HepG2 (cell line): Measurements from ENCODE around the gene SETD5. TPM values are rescaled to one million over a fixed set of nuclear protein-coding genes. Genes with fewer than 3 reads are reported as not detected.

ENCODE experiments used
- AFF4 ChIP-seq: sonication (generic); formaldehyde crosslinking; IDR thresholded peaks from 2 replicates; pipeline ENCODE4 v1.4.0; 2020; ENCODE audit warnings: missing genetic modification reagents
- BORCS8-MEF2B ChIP-seq: sonication (generic); formaldehyde crosslinking; IDR thresholded peaks from 2 replicates; pipeline ENCODE4 v1.8.0; 2022; ENCODE audit warnings: mild to moderate bottlenecking, missing genetic modification reagents
- CTCF ChIP-seq: sonication (generic); formaldehyde crosslinking; IDR thresholded peaks from 2 replicates; pipeline ENCODE4 v1.5.0; 2020; ENCODE audit warnings: mild to moderate bottlenecking, missing genetic modification reagents, moderate library complexity
- IKZF4 ChIP-seq: sonication (generic); formaldehyde crosslinking; IDR thresholded peaks from 2 replicates; pipeline ENCODE4 v1.5.1; 2020; ENCODE audit warnings: borderline replicate concordance, mild to moderate bottlenecking, low read depth, missing genetic modification reagents; ENCODE audit errors: not compliant biosample characterization
- ISL2 ChIP-seq: sonication (generic); formaldehyde crosslinking; IDR thresholded peaks from 2 replicates; pipeline ENCODE4 v1.5.0; 2020; ENCODE audit warnings: missing genetic modification reagents
- RAD21 ChIP-seq: fragments of 450-650 bp; formaldehyde crosslinking; IDR thresholded peaks from 2 replicates; pipeline ENCODE4 v1.5.0; 2020; ENCODE audit warnings: mild to moderate bottlenecking
- SOX5 ChIP-seq: IDR thresholded peaks from 2 replicates; pipeline ENCODE4 v1.6.1; 2016; ENCODE audit warnings: borderline replicate concordance
- SP1 ChIP-seq, 2 experiments: fragments of 450-650 bp in 1 of 2; sonication (generic) in 1 of 2; formaldehyde crosslinking in 1 of 2; IDR thresholded peaks; 2 replicates each; pipeline versions ENCODE4 v1.4.0 to v1.6.1; 2016 to 2020; ENCODE audit warnings: missing genetic modification reagents in 1 of 2
- TOPORS ChIP-seq: sonication (generic); formaldehyde crosslinking; IDR thresholded peaks from 2 replicates; pipeline ENCODE4 v1.8.0; 2023; ENCODE audit warnings: mild to moderate bottlenecking, missing genetic modification reagents
- USF2 ChIP-seq, 2 experiments: sonication (generic) in 1 of 2; formaldehyde crosslinking in 1 of 2; IDR thresholded peaks; 2 replicates each; pipeline versions ENCODE4 v1.5.1 to v1.6.1; 2011 to 2020; ENCODE audit warnings: borderline replicate concordance in 1 of 2, low read depth in 1 of 2, low read length in 1 of 2, mild to moderate bottlenecking in 1 of 2, missing genetic modification reagents in 1 of 2, moderate library complexity in 1 of 2
- ZNF33B ChIP-seq: sonication (generic); formaldehyde crosslinking; IDR thresholded peaks from 2 replicates; pipeline ENCODE4 v1.5.1; 2020; ENCODE audit warnings: mild to moderate bottlenecking, missing genetic modification reagents
- polyA plus RNA-seq, 8 experiments: library from polyadenylated mRNA; depleted of rRNA in 3 of 8; stranded (reverse) in 7 of 8; unstranded in 1 of 8; fragments of >200 nt; fragmentation: Illumina TruSeq in 4 of 8; extraction: Trizol in 4 of 8; gene quantifications; 2 replicates each; pipeline versions ENCODE4 v1.2.1 to v1.2.3, GENCODE V29; 2011 to 2016; ENCODE audit warnings: low read depth in 4 of 8, missing spikeins in 1 of 8, mixed read lengths in 1 of 8; ENCODE audit not compliant: insufficient read depth in 1 of 8
- total RNA-seq, 5 experiments: library from RNA; depleted of rRNA; stranded (reverse); fragments of >200 nt; fragmentation: Illumina TruSeq; extraction: Trizol; gene quantifications; 2 replicates each; pipeline ENCODE4 v1.2.3, GENCODE V29; 2016; ENCODE audit warnings: low read depth in 1 of 5
- TF ChIP-seq, protein P1 (sequence below): sonication (generic); formaldehyde crosslinking; IDR thresholded peaks from 2 replicates; pipeline ENCODE4 v1.5.0; 2020; ENCODE audit warnings: mild to moderate bottlenecking, missing genetic modification reagents

The SETD5 gene
- total and polyA plus RNA-seq, 2 of the 13 experiments (the other 11 are each of a cell fraction or from before 2014, with no cell fraction given), result 46.8 to 95.8 TPM

GRCh38 chr3:9352917-9353752 is 44.3 kb upstream of the SETD5 start (continued):
- TF ChIP-seq AFF4 (CRISPR knock-in tag), result no peak
- peak; percentile 91 for TF ChIP-seq CTCF (CRISPR knock-in tag)
- peak; percentile 72 for TF ChIP-seq SOX5 (CRISPR knock-in tag)
- TF ChIP-seq, protein P1, sequence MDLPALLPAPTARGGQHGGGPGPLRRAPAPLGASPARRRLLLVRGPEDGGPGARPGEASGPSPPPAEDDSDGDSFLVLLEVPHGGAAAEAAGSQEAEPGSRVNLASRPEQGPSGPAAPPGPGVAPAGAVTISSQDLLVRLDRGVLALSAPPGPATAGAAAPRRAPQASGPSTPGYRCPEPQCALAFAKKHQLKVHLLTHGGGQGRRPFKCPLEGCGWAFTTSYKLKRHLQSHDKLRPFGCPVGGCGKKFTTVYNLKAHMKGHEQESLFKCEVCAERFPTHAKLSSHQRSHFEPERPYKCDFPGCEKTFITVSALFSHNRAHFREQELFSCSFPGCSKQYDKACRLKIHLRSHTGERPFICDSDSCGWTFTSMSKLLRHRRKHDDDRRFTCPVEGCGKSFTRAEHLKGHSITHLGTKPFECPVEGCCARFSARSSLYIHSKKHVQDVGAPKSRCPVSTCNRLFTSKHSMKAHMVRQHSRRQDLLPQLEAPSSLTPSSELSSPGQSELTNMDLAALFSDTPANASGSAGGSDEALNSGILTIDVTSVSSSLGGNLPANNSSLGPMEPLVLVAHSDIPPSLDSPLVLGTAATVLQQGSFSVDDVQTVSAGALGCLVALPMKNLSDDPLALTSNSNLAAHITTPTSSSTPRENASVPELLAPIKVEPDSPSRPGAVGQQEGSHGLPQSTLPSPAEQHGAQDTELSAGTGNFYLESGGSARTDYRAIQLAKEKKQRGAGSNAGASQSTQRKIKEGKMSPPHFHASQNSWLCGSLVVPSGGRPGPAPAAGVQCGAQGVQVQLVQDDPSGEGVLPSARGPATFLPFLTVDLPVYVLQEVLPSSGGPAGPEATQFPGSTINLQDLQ (CRISPR knock-in tag), result no peak
- TF ChIP-seq SP1 (IDR thresholded peaks at IDR 0.05), result no peak
- peak; percentile 13; the same call in 1 of the 2 replicates for TF ChIP-seq SP1 (CRISPR knock-in tag; IDR thresholded peaks at IDR 0.05)
- TF ChIP-seq ZNF33B, result no peak
- TF ChIP-seq ISL2, result peak; percentile 60; the same call in 1 of the 2 replicates
- TF ChIP-seq BORCS8-MEF2B, result peak; percentile 60; the same call in 1 of the 2 replicates
- peak; percentile 73 for TF ChIP-seq RAD21 (CRISPR knock-in tag)
- TF ChIP-seq TOPORS (CRISPR knock-in tag), result no peak
- TF ChIP-seq IKZF4, result peak; percentile 53
- TF ChIP-seq USF2 (IDR thresholded peaks at IDR 0.05; ENCODE audit: low read depth, low read length), result no peak
- TF ChIP-seq USF2 (CRISPR knock-in tag; IDR thresholded peaks at IDR 0.05; ENCODE audit: borderline replicate concordance), result no peak
- TF ChIP-seq, all 625 proteins: peak for 121
